Fibroblast of skin of back (primary cell): Measurements from ENCODE around the gene POLRMT.
"Not testable (repeated sequence)": the region's sequence is repeated elsewhere in the genome, so short reads cannot be mapped to it uniquely, and the experiment has no call there.

Experiments used
- DNase-seq: peaks from one replicate; pipeline ENCODE4 v3.0.0-alpha.2; 2013

The POLRMT gene

GRCh38 chr19:626566-626965 is 6.8 kb downstream of the POLRMT start:
- not testable (repeated sequence) for DNase-seq

GRCh38 chr19:625257-625656 is 8.1 kb downstream of the POLRMT start:
- no peak for DNase-seq

- DNase-seq: no peak
These were observed 8.8 kb downstream of the POLRMT start for GRCh38 chr19:624433-625109.

GRCh38 chr19:623974-624373 is 9.4 kb downstream of the POLRMT start:
- DNase-seq: peak; percentile 92

- no peak for DNase-seq
These were observed 10.0 kb downstream of the POLRMT start for GRCh38 chr19:623175-623916.

- no peak for DNase-seq
These were observed 10.7 kb downstream of the POLRMT start for GRCh38 chr19:622666-623065.

GRCh38 chr19:621819-622218 is 11.5 kb downstream of the POLRMT start:
- no peak for DNase-seq

GRCh38 chr19:621191-621590 is 12.1 kb downstream of the POLRMT start:
- DNase-seq: not testable (repeated sequence)

GRCh38 chr19:620166-620862 is 13.0 kb downstream of the POLRMT start:
- DNase-seq: no peak

- no peak for DNase-seq
These were observed 13.9 kb downstream of the POLRMT start for GRCh38 chr19:619286-620002.

GRCh38 chr19:618674-619285 is 14.6 kb downstream of the POLRMT start:
- no peak for DNase-seq

- DNase-seq: no peak
These were observed 15.1 kb downstream of the POLRMT start for GRCh38 chr19:618247-618619.

- no peak for DNase-seq
These were observed 15.6 kb downstream of the POLRMT start for GRCh38 chr19:617551-618246.

- no peak for DNase-seq
These were observed 16.4 kb downstream of the POLRMT start for GRCh38 chr19:616747-617526.

GRCh38 chr19:616062-616700 is 17.2 kb downstream of the POLRMT start:
- DNase-seq: no peak

- no peak for DNase-seq
These were observed 17.7 kb downstream of the POLRMT start for GRCh38 chr19:615619-616018.

- DNase-seq: no peak
These were observed 19.4 kb downstream of the POLRMT start for GRCh38 chr19:613732-614567.

GRCh38 chr19:612941-613340 is 20.4 kb downstream of the POLRMT start:
- no peak for DNase-seq

GRCh38 chr19:611481-611868 is 21.9 kb downstream of the POLRMT start:
- DNase-seq: peak; percentile 97
